LHCN-M2 (cell line): ENCODE data around the gene CD3E. TPM values are rescaled to one million over a fixed set of nuclear protein-coding genes. Genes with fewer than 3 reads are reported as not detected.

Experiments used
- total RNA-seq: library from RNA; depleted of rRNA; stranded (reverse); fragments of >200 nt; gene quantifications from 2 replicates; pipeline ENCODE4 v1.2.3, GENCODE V29; 2014; rRNA removed

The CD3E gene
- total RNA-seq, 1 experiment from 2014 or later = not detected

Other genes with a start within 250 kb of the CD3E start
- gene TMPRSS4, start 227.7 kb upstream of the CD3E start, total RNA-seq = not detected in 2 replicates
- gene SMIM35, start 217.8 kb upstream of the CD3E start, total RNA-seq = not detected in 2 replicates
- not detected in 2 replicates for gene SCN4B, start 151.9 kb upstream of the CD3E start, total RNA-seq
- not detected in 2 replicates for gene SCN2B, start 128.1 kb upstream of the CD3E start, total RNA-seq
- not detected in 2 replicates for gene JAML, start 79.7 kb upstream of the CD3E start, total RNA-seq
- 0.06 TPM in 1 of 2 replicates, not detected in the other for gene MPZL3, start 52.4 kb upstream of the CD3E start, total RNA-seq
- not detected in 2 replicates for gene MPZL2, start 40.4 kb upstream of the CD3E start, total RNA-seq
- not detected in 2 replicates for gene CD3D, start 38.0 kb downstream of the CD3E start, total RNA-seq
- not detected in 2 replicates for gene CD3G, start 39.6 kb downstream of the CD3E start, total RNA-seq
- 41.7 and 48.5 TPM in 2 replicates for gene UBE4A, start 54.9 kb downstream of the CD3E start, total RNA-seq
- gene ATP5MG, start 96.9 kb downstream of the CD3E start, total RNA-seq = 31.6 and 42.5 TPM in 2 replicates
- gene KMT2A, start 131.8 kb downstream of the CD3E start, total RNA-seq = 26.5 and 28.1 TPM in 2 replicates
- gene TTC36, start 222.7 kb downstream of the CD3E start, total RNA-seq = 0.32 and 0.86 TPM in 2 replicates
- gene TMEM25, start 226.5 kb downstream of the CD3E start, total RNA-seq = 4.6 and 14.1 TPM in 2 replicates